Epithelial cell of prostate (primary cell): ENCODE data around the gene PDE6B.
"Not testable (repeated sequence)": the region's sequence is repeated elsewhere in the genome, so short reads cannot be mapped to it uniquely, and the experiment has no call there.

Experiments used
- DNase-seq: peaks from one replicate; pipeline ENCODE4 v3.0.0-alpha.2; 2011; ENCODE audit warnings: low read depth, low spot score
- H3K27ac ChIP-seq: fragments of 450-650 bp; 2 replicates; pipeline ENCODE4 v1.5.1; 2017; ENCODE audit warnings: mild to moderate bottlenecking

Gene PDE6B

GRCh38 chr4:699816-700580 is 74.6 kb downstream of the PDE6B start:
- H3K27ac ChIP-seq = peak overlapping the region; percentile 58
- no peak for DNase-seq

GRCh38 chr4:700587-701264 is 75.4 kb downstream of the PDE6B start:
- DNase-seq = no peak
- H3K27ac ChIP-seq = no peak overlapping the region

- no peak for DNase-seq
- no peak overlapping the region for H3K27ac ChIP-seq
Measured at GRCh38 chr4:702618-703048, 77.3 kb downstream of the PDE6B start.

- no peak overlapping the region for H3K27ac ChIP-seq
Measured at GRCh38 chr4:703336-704197, 78.2 kb downstream of the PDE6B start.

GRCh38 chr4:704198-704891 is 79.0 kb downstream of the PDE6B start:
- no peak for DNase-seq
- no peak overlapping the region for H3K27ac ChIP-seq

More at GRCh38 chr4:703336-704197, 78.2 kb downstream of the PDE6B start:
- DNase-seq = no peak

GRCh38 chr4:704971-705277 is 79.6 kb downstream of the PDE6B start:
- no peak overlapping the region for H3K27ac ChIP-seq
- DNase-seq = no peak

- peak; percentile 68 for DNase-seq
- H3K27ac ChIP-seq = peak within 1 kb of the TSS; percentile 33
Measured at GRCh38 chr4:705278-706082, 80.1 kb downstream of the PDE6B start, which contains the start of gene PCGF3. Gene PCGF3 (plus strand): TSS chr4:705832. CDS start chr4:733681, 27,849 bp downstream.

- H3K27ac ChIP-seq = peak overlapping the region; percentile 33
- DNase-seq = not testable (repeated sequence)
Measured at GRCh38 chr4:706083-706633, 80.8 kb downstream of the PDE6B start.

GRCh38 chr4:706834-707598 is 81.6 kb downstream of the PDE6B start:
- no peak overlapping the region for H3K27ac ChIP-seq
- no peak for DNase-seq

GRCh38 chr4:707929-708630 is 82.7 kb downstream of the PDE6B start:
- no peak for DNase-seq

GRCh38 chr4:708631-708933 is 83.2 kb downstream of the PDE6B start:
- no peak for DNase-seq

More at GRCh38 chr4:707929-708630, 82.7 kb downstream of the PDE6B start:
- H3K27ac ChIP-seq = no peak overlapping the region

GRCh38 chr4:709348-709747 is 84.0 kb downstream of the PDE6B start:
- no peak for DNase-seq
- no peak overlapping the region for H3K27ac ChIP-seq

More at GRCh38 chr4:708631-708933, 83.2 kb downstream of the PDE6B start:
- no peak overlapping the region for H3K27ac ChIP-seq

- no peak overlapping the region for H3K27ac ChIP-seq
- no peak for DNase-seq
Measured at GRCh38 chr4:710116-710515, 84.7 kb downstream of the PDE6B start.

- no peak for DNase-seq
Measured at GRCh38 chr4:710916-711315, 85.5 kb downstream of the PDE6B start.

GRCh38 chr4:712093-712492 is 86.7 kb downstream of the PDE6B start:
- DNase-seq = no peak
- H3K27ac ChIP-seq = no peak overlapping the region

More at GRCh38 chr4:710916-711315, 85.5 kb downstream of the PDE6B start:
- H3K27ac ChIP-seq = no peak overlapping the region

- no peak overlapping the region for H3K27ac ChIP-seq
- DNase-seq = no peak
Measured at GRCh38 chr4:712916-713632, 87.7 kb downstream of the PDE6B start.

- no peak overlapping the region for H3K27ac ChIP-seq
- no peak for DNase-seq
Measured at GRCh38 chr4:714087-714486, 88.7 kb downstream of the PDE6B start.
